Brain pericyte (primary cell): Measurements from ENCODE around the gene KCNQ1OT1.
"Not testable (repeated sequence)": the region's sequence is repeated elsewhere in the genome, so short reads cannot be mapped to it uniquely, and the experiment has no call there.

Experiments used
- DNase-seq: peaks from one replicate; pipeline ENCODE4 v3.0.0-alpha.2; 2012; ENCODE audit warnings: low read depth, low spot score

KCNQ1OT1 gene

DNA sequence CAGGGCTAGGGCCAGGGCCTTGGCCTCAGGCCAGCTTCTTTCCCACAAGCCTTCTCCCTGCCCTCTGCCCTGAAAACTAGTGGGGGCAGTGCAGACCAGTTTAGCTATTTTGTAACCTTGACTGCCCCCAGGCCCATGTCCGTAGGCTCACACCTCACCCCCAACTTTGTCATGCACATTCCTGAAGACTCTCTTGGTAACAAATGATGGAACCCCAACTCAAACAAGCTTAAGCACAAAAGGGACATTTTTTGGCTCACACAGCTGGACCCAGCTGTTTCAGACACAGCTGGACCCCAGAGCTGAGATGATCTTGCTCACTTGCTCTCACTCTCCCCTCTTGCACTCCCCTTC, 46.6 kb downstream of the KCNQ1OT1 start:
- no peak for DNase-seq

DNA sequence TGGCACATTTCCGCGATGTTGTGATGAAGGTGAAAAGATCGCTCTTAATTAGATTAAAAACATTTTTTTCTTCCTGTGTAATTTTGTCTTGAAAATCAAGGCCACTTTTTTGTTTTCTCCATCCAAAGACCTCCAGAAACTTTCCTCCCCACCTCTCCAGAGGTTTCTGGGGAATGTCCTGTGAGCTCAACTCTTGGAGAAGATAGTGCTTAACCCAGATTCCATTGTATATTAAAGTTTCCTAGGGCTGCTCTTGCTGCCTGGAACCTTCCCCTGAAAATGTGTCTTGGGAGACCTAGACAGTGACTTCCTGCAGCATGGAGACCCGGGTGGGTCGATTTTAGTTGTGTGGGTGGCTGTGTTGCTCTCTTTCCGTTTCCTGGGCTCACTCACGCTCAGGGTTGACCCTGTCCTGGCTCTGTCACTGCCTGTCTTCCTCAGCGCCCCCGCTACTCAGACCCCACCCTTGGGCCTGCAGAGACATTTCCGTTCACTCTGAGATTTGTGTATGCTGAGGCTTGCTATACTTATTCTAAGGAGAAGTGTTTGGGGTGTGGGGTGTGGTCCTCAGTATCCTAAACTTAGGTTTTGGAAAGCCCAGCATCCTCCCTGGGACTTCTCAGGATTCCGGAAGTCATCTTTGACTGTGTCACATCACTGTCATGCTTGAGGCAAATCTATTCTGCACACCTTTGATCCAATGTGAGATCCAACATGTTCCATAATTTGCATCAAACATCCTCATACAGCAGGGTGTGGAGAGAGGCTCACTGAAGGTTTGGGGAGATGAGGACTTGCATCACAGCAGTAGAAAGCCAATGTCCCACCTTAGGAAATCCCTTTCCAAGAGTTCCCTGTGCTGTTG, 47.2 kb downstream of the KCNQ1OT1 start:
- DNase-seq: no peak

DNA sequence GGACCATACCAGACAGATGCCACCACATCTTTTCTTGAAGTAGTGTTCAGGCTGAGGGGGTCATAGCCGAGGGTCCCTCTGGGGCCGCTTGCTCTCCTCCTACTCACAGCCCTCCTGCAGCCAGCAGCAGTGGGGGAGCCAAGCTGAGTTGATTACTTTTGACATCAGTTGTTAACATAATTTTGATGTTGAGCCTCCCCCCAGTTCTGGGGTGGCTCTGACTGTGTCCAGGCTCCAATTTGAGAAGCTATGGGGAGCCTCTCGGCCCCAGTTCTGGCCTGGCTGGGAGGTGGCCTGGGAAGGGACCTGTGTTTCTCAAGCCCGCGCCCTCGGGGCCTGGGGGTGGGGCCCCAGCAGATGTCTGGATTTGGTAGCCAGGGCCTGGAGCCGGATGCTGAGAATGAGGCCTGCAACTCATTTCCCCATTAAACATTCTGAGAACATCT, 47.9 kb downstream of the KCNQ1OT1 start:
- no peak for DNase-seq

DNA sequence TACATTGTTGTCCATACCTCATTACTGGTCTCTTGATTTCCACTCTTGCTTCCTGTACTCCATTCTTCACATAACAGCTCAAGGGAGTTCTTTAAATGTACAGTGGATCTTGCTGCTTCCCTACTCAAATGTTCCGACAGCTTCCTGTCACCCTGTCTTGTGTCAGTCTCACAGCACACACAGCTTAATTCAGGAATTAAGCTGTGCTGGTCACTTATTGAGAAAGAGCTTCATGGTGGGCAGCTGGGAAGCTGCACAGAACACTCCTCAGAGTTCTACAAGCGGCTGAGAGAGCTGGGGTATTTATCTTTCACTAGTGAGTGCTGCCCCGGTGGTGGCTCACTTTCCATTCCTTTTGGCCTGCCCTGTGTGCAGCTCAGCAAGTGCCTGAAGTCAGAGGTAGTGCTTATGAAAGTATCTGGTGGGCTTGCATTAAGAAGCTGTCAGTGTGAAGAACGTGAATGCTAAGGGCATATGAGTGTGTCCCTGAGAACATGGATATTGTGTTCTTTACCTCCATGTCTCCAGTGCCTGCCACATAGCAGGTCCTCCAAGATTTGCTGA, 48.7 kb downstream of the KCNQ1OT1 start:
- no peak for DNase-seq

DNA sequence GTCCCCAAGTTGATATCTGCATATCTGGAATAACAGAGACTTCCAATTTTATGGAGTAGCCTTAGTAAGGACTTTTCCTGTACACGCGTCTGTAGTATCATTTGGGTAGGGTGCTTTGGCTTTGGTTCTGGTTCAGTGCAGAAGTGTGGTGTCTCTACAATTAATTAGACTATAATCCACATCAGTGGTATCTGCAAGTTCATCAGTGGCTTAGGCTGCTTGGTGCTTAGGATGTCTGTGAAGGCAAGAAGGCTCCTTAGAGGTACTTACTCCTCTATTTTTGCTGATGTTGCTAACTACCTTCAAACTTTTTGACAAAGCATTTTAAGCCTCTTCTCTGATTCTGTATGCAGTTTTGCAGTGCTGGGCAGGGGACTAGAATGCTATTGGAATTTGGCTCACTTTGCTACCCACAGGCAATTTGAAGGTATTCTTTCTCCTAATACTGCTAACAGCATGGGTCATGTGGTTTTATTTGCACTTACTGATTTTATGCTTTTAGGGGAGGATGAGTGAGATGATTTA, 49.4 kb downstream of the KCNQ1OT1 start:
- DNase-seq: no peak

DNA sequence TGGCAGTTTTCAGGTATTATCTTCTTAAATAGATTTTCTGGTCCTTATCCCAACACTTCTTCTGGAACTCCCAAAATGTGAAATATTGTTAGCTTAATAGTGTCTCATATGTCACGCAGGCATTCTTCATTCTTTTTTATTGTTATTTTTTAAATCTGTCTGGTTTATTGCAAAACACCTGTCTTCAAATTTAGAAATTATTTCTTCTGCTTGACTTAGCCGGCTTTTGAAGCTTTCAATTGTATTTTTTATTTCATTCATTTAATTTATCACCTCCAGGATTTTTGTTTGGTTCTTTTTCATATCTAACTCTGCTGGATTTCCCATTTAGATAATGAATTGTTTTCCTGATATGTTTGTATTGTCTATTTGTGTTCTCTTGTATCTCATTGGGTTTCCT, 49.9 kb downstream of the KCNQ1OT1 start:
- DNase-seq: no peak

DNA sequence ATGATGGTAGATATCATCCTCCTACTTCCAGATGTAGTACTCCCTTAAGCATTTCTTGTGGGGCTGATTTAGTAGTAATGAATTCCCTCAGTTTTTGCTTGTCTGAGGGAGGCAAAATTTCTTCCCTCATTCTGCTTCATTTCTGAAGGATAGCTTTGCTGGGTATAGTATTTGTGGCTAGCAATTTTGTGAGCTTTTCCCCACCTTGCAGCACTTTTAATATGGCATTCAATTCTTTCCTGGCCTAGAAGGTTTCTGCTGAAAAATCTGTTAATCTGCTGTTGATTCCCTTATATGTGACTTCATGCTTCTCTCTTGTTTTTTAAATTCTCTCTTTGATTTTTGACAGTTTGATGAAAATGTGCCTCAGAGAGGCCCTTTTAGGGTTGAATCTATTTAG, 50.4 kb downstream of the KCNQ1OT1 start:
- DNase-seq: no peak

DNA sequence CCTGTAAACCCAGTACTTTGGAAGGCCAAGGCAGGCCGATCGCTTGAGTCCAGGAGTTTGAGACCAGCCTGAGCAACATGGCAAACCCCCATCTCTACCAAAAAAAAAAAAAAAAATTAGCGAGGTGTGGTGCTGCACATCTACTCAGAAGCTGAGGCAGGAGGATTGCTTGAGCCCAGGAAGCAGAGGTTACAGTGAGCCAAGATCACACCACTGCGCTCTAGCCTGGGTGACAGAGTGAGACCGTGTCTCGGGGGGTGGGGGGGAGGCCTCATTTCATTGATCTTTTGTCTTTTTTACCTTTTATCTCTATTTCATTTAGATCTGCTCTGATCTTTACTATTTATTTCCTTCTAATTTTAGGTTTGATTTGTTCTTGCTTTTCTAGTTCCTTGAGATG, 51.8 kb downstream of the KCNQ1OT1 start:
- no peak for DNase-seq

DNA sequence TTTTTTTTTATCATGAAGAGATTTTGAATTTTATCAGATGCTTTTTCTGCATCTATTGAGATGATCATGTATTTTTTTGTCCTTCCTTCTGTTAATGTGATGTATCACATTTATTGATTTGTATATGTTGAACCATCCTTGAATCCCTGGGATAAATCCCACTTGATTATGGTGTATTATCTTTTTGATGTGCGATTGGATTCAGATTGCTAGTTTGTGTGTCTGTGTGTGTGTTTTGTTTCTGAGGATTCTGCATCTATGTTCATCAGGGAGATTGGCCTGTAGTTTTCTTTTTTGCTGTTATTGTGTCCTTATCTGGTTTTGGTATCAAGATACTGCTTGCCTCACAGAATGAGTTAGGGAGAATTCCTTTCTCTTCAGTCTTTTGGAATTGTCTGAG, 52.6 kb downstream of the KCNQ1OT1 start:
- no peak for DNase-seq

DNA sequence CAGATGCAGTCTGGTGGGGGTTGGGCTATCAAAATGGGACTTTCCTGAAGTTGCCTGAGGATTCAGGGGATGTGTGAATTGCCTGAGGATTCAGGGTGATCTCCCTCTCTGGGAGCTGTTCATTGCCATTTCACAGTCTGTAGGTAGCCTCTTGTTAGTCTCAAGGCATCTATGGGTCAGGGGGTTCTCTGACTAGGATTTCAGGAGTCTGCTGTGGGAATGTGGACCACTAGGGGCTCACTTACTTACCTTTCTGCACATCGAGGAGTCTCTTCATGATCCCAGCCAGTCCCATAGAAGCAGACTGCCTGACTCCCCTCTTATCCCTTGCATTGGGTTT, 54.0 kb downstream of the KCNQ1OT1 start:
- DNase-seq: no peak

DNA sequence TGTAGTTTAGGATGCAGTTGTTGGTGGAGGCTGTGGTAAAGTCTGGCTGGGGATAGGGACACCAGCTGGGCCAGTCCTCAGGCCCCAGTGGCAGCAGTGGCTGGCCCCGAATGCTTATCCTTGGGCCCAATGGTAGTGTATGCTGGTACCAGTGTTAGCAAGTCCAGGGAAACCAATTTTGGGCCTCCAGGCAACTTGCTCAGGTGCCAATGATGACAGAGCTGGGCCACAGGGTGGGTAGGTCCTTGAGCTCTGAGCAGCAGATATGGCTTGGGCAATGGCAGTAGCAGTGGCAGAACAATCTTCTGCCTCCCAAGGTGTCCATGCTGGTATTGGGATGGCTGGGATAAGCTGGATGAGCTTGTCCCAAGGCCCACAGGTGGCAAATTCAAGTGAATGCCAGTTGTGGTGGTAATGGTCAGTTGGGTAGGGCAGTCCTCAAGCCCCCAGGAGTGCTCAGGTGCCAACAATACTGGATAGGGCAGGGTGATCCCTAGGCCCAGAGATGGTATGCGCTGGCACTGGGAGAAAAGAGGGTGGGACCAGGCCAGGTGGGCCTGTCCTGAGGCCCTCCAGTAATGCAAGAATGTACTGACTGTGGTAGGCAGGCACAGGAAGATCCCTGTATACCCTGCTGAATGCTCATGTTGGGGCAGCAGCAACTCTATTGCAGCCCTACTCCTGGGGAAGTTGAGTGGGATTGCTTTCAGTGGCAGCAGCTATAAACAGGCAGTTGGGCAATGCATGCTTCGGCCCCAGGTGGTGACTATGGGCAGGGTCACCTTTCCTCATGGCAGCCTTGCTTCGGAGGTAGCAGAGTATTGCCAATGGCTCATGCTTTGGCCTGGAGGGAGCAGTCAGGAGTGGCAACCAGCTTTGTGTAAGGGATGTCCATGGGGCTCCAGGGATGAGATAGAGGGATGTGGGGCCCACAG, 54.7 kb downstream of the KCNQ1OT1 start:
- no peak for DNase-seq

DNA sequence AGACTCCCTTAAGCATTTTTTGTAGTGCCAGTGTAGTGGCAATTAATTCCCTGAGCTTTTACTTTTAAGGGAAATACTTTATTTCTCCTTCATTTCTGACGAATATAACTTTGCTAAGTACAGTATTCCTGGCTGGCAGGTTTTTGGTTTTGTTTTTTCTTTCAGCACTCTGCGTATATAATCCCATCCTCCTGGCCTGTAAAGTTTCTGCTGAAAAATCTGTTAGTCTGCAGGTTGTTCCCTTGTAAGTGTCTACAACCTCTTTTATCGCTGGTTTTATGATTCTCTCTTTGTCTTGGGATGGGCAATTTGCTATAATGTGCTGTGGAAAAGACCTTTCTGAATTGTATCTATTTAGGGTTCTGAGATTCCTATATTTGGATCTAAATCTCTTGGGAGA, 56.0 kb downstream of the KCNQ1OT1 start:
- DNase-seq: no peak

DNA sequence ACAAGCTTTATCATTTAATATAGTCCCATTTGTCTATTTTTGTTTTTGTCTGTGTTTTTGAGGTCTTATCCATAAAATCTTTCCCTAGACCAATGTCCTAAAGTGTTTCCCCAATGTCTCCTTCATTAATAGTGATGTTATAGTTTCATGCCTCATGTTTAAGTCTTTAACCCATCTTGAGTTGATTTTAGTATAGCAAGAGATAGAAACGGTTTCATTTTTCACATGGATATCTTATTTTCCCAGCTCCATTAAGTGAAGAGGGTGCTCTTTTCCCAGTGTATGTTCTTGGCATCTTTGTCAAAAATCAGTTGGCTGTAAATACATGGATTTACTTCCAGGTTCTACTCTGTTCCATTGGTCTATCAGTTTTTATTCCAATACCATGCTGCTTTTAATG, 58.2 kb downstream of the KCNQ1OT1 start:
- no peak for DNase-seq

DNA sequence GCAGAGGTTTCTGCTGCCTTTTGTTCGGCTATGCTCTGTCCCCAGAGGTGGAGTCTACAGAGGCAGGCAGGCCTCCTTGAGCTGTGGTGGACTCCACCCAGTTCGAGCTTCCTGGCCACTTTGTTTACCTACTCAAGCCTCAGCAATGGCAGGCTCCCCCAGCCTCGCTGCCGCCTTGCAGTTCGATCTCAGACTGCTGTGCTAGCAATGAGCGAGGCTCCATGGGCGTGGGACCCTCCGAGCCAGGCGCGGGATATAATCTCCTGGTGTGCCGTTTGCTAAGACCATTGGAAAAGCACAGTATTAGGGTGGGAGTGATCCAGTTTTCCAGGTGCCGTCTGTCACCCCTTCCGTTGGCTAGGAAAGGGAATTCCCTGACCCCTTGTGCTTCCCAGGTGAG, 60.0 kb downstream of the KCNQ1OT1 start:
- not testable (repeated sequence) for DNase-seq

DNA sequence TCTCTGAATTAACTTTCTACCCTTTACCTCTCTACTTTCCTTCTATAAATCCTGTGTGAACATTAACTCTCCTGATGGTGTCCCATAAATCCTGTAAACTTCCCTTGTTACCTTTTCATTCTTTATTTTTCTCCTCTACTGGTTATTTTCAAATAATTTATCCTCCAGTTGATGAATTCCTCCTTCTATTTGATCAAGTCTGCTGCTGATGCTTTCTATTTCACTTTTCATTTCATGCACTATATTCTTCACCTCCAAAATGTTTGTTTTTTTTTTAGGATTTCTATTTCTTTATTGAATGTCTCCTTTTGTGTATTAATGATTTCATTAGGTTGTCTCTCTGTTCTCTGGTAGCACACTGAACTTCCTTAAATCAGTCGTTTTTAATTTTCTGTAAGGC, 68.6 kb downstream of the KCNQ1OT1 start:
- no peak for DNase-seq

DNA sequence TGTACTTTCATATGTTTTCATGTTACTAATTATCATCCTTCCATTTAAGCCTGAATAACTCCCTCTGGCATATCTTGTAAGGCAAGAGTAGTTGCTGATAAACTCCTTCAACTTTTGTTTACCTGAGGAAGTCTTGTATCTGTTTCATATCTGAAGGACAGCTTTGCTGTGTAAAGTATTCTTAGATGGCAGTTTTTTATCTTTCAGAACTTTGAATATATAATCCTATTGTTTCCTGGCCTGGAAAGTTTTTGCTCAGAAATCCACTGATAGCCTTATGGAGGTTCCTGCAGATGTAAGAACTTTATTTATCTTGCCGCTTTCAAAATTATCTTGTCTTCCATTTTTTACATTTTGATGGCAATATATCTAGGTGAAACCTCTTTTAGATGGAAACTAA, 69.1 kb downstream of the KCNQ1OT1 start:
- DNase-seq: no peak

DNA sequence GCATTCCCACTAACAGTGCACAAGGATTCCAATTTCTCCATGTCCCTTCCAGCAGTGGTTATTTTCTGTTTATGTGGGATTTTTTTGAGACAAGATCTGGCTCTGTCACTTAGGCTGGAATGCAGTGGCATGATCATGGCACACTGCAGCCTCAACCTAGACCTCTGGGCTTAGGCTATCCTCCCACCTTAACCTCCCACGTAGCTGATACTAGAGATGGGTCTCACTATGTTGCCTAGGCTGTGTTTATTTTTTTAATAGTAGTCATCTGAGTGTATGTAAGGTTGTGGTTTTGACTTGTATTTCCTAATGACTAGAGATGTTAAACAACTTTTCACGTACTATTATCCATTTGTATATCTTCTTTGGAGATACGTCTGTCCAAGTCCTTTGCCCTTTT, 74.6 kb downstream of the KCNQ1OT1 start:
- no peak for DNase-seq

DNA sequence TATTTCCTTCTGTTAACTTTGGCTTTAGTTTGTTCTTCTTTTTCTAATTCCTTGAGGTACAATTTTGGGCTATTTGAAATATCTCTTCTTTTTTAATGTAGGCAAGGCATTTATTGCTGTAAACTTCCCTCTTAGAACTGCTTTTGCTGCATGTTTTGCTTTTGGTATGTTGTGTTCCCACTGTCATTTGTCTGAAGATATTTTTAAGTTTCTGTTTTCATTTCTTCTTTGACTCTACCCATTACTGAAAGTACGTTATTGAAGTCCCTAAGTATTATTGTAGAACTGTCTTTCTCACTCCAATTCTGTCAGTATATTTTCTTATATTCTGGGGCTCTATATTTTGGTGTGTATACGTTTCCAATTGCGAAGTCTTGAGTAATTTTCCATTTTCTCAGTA, 77.9 kb downstream of the KCNQ1OT1 start:
- no peak for DNase-seq

DNA sequence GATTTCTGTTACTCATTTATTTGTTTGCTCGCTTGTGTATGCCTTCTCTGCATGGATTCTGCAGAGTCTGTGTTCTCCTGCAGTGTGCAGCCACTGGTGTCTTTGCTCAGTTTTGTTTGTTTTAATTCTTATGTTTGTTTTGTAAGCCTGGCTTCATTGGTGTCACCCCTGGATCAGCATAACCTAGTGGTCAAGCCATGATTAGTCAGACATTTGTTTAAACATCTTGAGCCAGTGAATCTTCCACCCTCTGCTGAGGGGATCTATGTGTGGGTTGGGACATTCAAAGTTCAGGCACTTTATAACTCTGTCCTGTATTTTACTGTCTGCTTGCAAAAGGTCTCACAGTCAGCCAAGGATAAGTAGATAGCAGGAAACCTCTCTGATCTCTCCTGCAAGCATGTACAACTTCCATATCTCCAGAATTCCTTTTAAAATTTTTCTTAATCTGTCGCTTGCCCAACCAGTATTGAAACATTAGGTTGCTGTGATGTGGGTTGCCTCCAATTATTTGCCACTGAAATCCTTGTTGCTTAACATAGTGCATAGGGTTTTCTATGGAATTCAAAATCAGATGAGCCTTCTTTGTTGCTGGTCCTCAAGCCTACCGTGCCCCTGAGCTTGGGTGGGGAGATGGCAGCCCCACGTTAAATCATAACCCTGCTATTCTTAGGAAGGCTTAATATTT, 86.8 kb downstream of the KCNQ1OT1 start:
- DNase-seq: peak; percentile 44

DNA sequence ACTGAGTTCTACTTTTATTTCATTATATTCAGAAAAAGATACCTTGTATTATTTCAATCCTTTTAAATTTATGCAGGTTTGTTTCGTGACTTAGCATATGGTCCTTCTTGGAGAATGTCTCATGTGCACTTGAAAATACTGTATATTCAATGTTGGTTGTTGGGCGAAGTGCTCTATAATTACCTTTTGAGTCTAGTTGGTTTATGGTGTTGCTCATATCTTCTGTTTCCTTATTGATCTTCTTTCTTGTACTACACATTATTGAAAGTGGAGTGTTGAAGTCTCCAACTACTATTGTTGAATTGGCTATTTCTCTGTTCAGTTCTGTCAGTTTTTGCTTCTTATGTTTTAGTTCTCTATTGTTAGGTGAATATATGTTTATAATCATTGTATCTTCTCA, 90.4 kb downstream of the KCNQ1OT1 start:
- no peak for DNase-seq

DNA sequence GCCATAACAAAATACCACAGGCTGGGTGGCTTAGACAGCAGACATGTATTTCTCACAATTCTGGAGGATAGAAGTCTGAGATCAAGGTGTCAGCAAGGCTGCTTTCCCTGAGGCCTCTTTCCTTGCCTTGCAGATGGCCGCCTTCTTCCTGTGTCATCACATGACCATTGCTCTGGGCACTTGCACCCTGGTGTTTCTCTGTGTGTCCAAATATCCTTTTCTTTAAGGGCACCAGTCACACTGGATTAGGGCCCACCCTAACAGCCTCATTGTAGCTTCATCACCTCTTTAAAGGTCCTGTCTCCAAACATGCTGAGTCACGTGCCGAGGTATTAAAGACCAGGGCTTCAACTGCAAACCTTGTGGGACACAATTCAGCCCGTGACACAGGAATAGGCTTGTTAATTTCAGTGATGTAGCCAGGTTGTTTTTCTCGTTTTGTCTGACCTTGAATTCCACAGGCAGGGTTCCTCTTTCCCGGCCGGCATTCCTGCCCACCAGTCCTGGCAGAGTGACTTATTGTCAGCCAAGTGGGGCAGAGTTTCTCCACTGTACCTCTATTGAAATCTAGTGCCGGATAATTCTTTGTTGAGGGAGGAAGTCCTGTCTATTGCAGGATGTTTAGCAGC, 100.1 kb downstream of the KCNQ1OT1 start:
- no peak for DNase-seq
